Middle frontal gyrus (tissue), 1 donor: Measurements from ENCODE around the gene SEC22C.

Experiments used
- DNase-seq: peaks from one replicate; pipeline ENCODE4 v3.0.0-alpha.2; 2015; ENCODE audit warnings: low spot score; ENCODE audit errors: extremely low spot score

SEC22C gene

DNA sequence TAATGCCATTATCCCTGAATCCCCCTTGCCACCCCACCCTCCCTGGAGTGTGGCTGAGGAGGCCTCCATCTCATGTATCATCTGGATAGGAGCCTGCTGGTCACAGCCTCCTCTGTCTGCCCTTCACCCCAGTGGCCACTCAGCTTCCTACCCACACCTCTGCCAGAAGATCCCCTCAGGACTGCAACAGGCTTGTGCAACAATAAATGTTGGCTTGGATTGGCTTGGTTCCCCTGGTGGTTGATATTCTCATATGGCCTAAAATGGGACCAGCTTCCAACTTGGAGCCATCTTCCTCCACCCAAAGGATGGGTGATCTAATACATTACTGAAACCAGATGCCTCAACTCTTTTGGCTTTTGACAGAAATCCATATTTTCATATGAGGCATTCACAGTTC lies 44.4 kb downstream of the SEC22C start:
- no peak for DNase-seq

DNA sequence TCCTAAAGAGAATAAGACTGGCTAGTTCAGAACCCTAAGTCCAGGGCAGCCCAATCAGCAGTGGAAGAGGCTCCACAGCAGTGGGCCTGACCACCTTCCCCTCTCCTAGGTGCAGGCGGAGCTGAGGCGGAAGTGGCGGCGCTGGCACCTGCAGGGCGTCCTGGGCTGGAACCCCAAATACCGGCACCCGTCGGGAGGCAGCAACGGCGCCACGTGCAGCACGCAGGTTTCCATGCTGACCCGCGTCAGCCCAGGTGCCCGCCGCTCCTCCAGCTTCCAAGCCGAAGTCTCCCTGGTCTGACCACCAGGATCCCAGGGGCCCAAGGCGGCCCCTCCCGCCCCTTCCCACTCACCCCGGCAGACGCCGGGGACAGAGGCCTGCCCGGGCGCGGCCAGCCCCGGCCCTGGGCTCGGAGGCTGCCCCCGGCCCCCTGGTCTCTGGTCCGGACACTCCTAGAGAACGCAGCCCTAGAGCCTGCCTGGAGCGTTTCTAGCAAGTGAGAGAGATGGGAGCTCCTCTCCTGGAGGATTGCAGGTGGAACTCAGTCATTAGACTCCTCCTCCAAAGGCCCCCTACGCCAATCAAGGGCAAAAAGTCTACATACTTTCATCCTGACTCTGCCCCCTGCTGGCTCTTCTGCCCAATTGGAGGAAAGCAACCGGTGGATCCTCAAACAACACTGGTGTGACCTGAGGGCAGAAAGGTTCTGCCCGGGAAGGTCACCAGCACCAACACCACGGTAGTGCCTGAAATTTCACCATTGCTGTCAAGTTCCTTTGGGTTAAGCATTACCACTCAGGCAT lies 45.6 kb downstream of the SEC22C start:
- DNase-seq, result no peak

DNA sequence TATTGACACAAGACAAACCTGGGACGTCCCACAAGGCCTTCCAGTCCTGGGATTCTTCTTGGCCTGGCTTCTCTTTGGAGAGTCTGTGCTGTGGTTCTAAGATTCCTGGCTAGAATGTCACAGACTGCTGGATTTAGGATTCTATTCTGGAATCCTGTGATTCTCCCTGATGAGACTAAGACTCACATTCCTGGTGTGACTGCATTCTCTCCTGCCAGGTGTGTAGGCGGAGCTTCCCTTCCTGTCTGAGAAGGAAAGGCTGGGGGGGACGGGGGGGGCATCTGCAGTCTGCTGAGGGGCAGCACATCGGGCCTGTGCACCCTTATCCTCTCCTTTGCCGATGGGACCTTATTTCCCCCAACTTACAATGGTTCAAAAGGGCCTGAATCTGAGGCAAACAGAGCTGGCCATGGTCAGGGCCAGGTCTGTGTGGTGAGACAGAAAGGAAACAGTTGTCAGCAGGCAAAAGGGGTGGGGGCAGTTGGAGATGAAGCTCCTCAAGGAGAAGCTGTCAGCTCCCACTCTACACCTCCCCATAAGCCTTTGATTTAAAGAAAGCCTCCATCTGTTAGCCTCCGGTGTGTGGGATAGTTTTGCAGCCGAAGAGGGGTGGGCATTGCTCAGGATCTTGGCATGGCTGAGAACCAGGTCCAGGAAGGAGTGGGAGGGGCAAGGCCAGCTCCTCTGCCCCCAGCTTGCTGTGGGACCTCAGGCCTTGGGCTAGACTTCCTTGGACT lies 48.4 kb downstream of the SEC22C start:
- peak; percentile 29 for DNase-seq

DNA sequence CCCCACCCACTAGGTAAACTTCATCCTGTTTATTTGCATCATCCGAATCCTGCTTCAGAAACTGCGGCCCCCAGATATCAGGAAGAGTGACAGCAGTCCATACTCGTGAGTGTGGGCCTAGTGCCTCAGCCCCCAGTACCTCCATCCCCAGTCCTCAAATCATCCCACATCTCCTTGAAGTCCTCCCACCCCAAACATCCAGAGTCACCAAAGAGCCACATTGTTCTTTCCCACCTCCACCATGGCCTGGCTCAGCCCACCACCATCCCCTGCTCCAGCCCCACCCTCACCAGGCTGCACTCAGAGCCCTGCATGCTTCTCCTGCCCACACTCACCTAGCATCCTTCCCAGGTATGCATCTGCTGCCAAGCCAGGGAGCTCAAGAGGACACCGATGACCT lies 49.5 kb downstream of the SEC22C start:
- DNase-seq, result no peak

DNA sequence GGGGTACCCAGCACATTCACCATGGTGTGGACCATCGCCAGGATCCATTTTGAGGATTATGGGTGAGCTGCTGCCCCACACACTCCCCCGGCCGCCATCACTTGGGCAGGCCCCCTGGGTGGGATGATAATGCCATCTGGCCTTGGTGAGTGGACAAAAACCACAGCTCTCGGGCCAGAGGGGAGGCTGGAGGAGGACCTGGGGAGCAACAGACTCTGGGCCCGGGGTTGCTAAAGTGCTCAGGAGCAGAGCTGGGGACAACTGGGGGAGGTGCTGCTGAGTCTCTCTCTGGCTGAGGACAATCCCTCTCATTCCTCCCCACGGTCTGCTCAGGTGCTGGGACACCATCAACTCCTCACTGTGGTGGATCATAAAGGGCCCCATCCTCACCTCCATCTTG lies 50.3 kb downstream of the SEC22C start:
- DNase-seq, result no peak

DNA sequence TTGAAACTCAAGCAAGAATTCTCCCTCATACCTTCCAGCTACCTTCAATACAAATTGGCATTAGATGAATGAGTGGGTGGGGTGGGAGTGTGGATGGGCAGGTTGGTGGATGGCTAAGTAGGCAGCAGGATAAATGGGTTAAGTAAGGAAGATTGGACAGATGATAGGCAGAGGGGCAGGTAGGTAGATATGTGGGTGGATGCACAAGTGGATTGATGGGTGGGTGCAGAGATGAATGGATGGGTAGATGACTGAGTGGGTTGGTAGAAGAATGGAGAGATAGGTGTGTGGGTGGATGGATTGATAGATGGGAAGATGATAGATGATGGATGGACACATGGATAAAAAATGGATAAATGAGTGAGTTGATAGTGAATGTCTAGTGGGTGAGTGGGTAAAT lies 51.7 kb downstream of the SEC22C start:
- DNase-seq, result no peak

DNA sequence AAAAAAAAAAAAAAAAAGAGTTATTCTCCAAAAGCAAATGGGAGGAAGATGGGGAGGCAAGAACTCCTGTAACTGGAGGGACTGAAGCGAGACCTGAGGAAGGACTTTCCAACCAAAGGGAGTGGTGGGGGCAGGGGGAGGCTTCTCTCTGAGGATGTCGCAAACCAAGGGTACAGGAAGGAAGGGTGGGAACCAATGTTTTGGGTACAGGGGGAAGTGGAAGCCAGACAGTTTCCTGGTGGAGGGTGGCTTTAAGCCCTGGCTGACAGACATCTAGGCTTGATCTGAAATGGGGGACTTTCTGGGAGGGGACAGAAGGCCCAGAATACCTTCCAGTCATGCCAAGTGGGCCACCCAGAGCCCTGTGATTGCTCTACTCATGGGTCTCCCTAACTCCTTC lies 52.3 kb downstream of the SEC22C start:
- no peak for DNase-seq

DNA sequence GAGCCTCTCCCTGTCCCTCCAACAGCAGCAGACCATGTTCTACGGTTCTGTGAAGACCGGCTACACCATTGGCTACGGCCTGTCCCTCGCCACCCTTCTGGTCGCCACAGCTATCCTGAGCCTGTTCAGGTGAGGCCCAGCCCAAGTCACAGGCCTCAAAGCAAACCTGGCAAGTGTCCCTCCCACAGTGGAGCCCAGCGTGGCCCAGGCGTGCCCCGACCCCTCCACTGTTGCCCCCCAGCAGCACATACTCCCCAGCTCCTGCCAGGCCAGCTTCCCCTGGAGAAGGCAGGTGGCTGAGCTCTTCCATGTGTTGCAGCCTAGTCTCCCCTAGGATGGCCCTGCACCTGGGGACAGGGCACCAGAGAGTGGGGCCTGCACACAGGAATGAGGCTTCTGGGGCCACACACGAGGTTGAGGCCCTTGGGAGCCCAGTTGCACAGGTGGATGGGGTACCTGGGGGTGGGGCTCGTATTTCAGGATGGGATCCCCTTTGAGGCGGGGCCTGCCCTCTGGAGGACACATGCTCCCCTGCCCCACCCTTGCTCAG lies 54.3 kb downstream of the SEC22C start:
- no peak for DNase-seq

DNA sequence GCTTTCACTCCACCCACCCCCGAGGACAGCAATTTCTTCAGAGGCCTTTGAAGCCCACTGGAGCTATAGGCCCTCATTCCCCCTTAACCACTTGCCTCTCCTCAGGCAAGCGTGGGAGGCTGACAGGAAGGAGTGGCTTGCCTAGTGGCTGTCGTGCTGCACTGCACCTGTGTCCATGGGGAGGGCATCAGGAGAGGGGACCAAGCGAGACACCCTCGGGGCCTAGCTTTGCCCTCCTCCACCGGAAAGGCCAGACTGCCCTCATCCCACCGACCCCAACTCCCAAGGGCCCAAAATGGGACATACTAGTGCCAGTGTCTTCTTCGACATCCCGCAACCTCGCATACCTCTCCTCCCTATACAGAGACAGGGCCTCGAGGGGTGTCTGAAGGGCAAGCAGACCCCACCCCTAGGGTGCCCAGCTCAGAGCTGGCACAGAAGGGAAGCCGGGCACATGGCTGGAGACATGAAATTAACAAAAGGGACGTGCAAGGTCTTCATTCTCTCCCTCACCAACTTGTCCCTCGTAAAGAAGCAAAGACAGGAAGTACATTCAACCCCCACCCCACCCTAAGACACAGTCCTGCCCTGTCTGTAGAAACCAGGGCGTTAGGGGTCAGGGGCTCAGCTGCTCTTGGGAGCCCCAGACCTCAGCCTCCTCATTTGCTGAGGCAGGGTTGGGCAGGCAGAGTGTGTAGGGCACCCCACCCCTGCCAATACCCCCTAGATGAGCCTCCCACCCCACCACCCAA lies 55.0 kb downstream of the SEC22C start:
- DNase-seq, result no peak

DNA sequence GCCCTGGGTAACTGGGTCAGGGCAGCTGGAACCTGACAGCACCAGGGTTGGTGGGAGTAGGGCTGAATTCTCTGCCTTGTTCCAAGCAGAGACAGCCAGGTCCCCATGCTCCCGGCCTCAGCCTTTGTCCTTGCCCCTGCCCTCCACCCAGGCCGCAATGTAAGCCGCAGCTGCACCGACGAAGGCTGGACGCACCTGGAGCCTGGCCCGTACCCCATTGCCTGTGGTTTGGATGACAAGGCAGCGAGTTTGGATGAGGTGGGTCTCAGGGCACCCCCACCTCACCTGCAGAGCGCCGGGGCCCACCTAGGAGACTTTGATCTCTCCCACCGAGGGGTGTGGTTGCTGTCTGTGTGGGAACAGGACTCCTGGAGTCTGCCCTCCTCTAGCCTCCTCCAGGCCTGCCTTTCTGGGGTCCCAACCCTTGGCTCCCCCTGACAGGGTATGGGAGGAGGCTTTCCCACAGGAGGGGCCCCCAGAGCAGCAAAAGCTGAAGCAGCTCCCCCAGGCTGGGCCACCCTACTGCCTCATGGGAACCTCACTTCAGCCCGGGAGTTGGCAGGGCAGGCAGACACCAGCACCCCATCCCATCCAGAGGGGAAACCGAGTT lies 55.9 kb downstream of the SEC22C start:
- DNase-seq, result no peak

DNA sequence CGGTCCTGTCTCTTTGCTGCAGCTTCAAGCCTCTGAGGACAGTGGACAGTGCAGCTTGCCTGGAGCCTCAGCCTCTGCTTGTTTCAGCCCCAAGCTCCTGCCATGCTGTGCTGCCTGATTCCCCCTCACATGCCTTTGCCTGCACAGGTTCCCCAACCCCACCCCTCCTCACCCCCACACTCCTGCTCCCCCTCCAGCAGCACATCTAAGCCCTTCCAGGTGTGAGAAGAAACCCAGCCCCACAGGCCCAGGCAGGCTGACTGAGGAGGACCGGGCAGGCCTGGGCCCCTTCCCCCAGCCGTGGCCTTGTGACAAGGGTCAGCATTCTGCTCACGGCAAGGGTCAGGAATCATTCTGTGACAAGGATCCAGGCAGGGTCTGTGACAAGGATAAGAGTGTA lies 56.6 kb downstream of the SEC22C start:
- DNase-seq, result no peak

DNA sequence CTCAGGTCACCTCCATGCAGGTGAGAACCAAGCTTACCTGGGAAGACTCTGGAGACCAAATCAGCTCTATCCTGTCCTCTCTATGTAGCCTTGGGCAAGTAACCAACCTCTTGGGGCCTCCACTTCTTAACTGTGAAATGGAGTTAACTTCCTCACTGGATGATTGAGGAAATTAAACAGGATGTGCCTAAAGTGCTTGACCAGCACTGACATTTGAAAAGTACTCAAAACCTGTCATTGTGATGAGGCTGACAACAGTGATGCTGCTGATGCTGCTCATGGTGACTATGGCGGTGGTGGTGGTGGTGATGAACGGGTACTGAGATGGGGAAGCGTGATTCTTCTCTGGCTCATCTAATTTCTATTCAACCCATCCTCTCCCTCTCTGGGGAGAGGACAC lies 57.0 kb downstream of the SEC22C start:
- no peak for DNase-seq

DNA sequence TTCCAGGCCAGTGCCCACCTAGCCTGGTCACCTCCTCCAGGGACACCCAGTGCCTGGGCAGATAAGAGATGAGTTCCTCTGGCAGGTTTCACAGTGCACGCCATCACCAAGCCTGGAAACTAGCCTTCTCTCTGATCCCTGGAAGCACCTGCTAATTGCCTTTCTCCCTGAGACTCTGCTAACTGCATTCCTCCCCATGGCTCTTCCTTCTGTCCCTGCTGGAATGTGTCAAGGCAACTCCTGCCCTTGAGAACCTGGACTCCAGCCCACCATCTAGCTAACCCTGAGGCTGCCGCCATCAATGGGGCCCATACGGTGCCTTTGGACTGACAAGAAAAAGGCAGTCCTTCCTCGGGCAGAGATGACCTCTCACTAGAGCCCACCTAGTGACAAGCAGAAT lies 60.9 kb downstream of the SEC22C start:
- DNase-seq, result no peak

DNA sequence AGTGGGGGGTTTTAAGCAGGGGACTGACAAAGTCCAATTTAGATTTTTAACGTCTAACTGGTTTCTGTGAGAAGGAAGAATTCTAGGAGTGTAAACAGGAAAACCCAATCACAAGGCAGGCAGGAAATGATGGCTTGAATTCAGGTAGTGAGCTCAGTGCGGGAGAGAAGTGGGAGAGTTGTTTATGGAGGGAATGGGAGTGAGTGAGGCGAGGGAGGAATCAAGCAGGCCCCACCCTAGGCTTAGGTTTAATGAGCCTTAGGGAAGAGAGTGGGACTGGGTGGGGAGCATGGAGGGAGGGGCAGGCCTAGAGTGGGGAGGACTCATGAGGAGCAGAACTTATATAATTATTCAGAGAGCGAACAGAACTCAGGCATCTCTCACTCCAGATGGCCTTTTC lies 61.4 kb downstream of the SEC22C start:
- DNase-seq, result no peak

DNA sequence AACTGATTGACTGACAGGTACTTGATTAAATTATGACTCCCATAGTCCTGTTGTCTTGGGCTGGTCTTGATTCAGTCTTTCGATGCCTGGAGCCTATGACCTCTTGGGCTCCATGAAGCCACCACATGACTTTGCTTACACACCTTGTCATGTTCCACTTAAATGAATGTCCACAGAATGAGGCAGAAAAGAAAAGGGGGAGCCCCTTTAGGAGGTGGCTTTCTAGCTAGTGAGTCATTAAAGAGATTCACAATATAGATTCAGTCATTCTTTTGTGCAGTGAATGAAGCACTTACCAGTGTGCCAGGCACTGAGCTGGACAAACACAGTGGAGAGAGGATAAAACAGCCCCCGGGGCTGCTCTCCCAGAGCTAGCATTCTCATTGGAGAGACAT lies 62.2 kb downstream of the SEC22C start:
- DNase-seq, result no peak

DNA sequence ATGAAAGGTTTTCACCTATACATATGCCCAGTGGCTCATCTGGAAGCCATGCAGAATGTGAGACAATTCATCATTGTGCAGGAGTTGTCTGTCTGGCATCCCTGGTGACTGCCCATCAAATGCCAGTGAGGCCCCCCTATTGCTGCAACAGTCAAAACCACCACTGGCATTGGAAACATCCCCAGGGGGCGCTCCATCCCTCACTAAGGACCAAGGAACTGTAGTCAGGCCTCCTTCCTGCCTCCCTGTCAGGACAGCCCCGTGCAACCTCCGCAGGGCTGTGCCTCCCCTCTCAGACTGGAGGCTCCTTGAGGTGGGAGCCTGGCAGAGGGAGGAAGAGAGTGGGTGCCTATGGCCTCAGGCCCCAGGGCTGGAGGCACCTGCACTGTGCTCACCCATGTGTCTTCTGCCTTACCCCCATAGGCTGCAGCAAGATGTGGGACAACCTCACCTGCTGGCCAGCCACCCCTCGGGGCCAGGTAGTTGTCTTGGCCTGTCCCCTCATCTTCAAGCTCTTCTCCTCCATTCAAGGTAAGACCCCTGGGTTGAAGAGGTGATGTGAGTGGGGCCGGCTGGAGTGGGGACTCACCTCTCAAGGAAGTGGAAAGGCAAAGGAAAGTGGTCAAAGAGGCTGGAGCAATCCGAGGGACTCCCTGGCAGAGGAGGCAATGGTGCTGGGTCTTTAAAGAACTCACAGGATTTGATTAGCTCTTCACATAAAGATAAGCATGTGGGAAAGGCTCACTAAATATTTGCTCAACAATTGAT lies 62.8 kb downstream of the SEC22C start:
- no peak for DNase-seq

DNA sequence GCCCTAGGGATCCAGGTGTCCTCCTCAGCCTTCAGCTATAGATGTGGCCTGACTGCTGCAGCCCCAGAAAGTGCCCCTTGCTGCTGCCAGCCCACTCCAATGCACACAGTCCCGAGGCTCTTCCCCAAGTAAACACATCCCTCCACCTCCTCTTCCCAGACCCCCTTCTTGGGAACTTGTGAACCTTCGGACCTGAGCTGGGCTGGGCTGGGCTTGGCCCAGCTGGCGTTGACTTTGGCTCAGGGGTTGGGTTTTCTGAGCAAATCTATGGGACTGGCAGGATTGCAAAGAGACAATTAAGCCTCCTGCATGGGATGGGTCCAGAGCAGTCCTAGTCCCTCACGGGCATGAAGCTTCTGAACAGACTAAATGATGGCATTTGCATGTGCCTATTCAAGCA lies 64.7 kb downstream of the SEC22C start:
- DNase-seq, result no peak

DNA sequence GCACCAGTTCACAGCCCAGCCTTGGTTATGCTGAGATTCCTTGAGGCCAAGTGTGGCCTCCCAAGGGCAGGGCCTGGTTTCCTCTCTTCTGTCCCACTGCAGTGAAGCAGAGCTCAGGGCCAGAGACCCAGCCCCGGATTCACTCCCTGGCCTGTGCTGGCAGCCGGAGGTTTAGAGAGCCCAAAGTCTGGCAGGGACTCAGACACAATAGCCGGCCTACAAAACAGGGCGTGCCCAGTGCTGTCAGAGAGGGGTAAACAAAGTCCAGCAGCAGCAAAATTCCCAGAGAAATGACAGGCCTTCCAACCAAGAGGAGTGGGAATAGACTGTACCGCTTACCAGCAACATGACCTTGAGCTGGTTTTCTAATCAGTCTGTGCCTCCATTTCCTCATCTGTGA lies 65.3 kb downstream of the SEC22C start:
- DNase-seq, result no peak

DNA sequence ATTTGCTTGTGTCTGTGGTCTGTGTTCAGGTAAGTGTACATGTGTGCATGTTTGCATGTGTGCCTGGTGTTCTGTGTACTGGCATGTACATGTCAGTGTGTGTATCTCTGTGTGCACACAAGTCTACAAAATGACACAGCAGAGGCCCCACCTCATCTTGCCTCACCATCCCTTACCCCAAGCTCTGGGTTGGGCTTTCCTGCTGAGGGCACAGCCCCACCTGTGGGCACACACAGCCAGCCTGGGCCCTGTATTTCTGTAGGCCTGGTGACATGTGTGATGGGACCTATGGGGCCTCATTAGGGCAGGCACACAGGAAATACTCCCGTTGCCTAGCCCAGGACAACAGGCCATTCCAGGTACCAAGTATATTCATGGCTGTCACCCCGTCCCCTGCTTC lies 65.8 kb downstream of the SEC22C start:
- DNase-seq, result no peak

DNA sequence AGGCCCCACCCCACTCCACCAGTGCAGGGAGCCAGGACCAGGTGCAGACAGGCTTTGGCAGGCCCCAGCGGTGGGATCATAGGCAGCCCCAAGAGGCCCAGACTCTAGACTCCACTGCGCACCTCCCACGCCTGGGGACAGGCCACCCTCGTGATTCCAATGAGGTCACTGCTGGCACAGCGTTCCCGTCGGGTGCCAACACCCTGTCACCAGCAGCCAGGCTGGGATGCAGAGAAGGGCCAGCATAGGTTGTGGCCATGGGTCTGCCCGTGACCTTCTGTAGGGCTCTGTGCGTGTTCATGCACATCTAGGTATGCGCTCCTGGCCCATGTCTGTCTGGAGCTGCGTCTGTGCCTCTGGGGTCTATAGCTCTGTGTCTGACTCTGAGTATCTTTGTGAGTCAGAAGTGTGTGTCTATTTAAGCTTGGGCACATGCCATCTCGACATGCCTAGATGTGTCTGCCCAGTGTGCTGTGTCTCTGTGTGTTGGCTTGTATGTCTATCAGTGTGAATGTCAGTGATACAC lies 66.3 kb downstream of the SEC22C start:
- DNase-seq, result no peak

DNA sequence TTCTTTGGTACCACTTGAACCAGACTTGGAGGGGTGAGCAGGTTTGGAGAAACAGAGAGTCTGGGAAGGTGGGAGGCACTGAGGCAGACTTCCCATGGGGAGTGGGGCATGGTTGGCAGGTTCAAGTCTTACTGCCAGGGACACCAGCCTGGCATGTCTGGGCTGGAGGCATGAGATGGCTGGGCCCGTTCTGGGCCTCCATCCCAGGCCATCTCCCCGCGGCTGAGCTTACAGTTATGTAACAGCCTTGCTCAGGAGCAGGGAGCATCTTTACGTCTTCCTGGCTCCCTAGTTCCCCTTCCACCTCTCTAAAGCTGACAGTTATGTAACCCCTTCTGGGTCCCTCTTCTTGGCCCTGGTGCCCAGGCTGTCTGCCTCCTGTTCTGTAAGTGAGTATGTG lies 66.9 kb downstream of the SEC22C start:
- DNase-seq, result no peak
